Stimulated activated CD8-positive, alpha-beta memory T cell treated with anti-CD3 and anti-CD28 coated beads, Interleukin-4, amount 100 ng/mL, for 48 hours (primary cell): ENCODE measurements around the gene RPTOR.

Source experiments
- DNase-seq: peaks from one replicate; pipeline ENCODE4 v3.0.0-alpha.2; 2020

The RPTOR gene

GRCh38 chr17:80923211-80924110, 378.8 kb downstream of the RPTOR start:
- DNase-seq = no peak

- no peak for DNase-seq
Measured at GRCh38 chr17:80924111-80924806, 379.6 kb downstream of the RPTOR start.

GRCh38 chr17:80924807-80925610, 380.4 kb downstream of the RPTOR start:
- DNase-seq = no peak

DNA sequence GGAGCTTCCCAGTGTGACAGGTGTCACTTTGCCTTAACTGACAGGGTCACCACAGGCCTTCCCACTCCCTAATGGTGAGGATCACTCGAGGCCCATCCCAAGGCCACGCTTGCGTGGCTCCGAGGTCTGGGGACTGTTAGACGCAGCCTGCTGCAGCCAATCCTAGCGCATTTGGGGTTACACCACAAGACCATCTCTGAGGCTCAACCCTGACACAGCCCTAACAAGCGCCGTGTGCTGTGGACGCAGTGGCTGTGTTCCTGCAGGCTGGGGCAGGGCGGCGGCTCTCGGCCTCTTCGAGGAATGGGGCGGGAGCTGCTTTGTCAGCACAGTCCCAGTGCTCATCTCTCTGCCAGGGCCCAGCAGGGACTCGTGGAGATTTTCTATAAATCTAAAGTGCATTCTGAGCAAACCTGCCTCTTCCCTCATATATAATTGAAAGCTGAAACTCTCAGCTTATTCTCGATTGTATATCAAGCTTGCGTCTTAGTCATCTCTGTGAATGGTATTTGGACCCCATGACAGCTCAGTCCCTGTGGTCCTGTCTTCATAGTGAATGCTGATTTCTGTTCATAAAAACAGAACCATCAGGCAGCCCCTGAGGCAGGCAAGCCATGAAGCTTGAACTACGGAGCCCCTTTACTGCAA, 381.2 kb downstream of the RPTOR start:
- no peak for DNase-seq

GRCh38 chr17:80926591-80927250, 382.1 kb downstream of the RPTOR start:
- DNase-seq = no peak

DNA sequence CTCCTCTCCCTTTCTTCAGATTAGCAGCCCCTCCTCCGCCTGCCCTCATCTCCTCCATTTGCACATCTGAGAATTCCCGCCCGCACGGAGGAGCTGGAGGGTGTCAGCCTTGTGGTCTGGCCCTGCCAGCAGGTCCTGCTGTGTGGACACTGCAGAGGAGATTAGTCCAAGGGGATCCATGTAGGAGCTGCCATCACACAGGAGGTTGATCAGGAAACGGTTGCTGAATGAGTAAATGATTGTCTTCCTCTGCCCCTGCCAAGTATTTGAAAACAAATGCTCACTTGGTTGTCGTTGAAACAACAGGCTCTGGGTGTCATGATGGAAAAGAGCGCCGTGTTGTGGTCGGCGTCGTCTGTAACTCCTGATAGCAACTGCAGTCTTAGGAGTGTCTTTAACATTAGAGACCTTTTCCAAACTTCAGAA, 383.2 kb downstream of the RPTOR start:
- DNase-seq = no peak

GRCh38 chr17:80929449-80929848, 384.8 kb downstream of the RPTOR start:
- no peak for DNase-seq

- no peak for DNase-seq
Measured at GRCh38 chr17:80930335-80931279, 386.0 kb downstream of the RPTOR start.

DNA sequence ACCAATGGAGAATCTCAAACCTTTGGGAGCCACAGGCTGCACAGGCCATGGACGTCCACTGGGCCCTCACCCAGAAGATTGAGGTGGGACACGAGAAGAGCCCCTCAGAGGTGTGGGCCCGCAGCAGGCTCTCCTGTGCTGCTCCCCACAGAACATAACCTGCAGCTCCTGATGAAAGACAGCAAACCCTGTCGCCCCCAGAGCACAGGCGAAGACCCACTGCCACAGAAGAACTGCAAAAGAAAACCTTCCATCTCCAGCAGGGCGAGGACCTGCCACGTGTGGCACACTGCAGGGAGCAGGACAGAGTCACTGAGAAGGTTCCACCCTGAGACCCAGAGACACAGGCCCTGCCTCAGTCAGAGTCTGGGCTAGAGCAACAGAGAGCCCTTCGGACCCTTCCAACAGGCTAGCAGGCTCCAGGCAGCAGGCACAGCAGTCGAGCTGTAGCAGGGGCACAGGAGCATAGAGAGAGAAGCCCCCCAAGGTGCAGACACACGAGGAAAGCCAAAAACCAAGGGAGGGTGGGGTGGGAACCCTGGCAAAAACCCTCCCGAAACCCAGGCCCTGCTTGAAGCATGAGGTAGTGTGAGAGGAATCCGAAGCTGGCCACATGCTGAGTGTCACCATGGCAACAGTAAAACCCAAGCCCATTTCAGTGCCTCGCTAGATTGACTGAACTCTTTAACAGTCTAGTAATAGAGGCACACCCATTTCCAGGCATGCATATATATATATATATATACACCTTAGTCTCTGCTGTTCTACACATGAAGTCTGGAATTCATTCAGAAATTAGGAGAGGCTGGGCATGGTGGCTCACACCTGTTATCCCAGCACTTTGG, 387.0 kb downstream of the RPTOR start:
- DNase-seq = no peak

DNA sequence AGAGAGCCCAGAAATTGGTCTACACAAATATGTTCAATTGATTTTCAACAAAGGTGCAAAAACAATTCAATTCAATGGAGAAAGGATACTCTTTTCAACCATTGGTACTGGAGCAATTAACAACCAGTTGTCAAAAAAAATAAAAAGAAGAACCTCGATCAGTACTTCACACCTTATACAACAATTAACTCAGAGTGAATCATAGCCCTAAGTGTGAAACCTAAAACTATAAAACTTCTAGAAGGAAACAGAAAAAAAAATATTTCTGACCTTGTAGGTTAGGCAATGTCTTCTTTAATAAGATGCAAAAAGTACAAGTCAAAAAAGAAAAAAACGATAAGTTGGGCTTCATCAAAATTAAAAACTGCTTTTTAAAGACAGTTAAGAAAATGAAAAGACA, 390.9 kb downstream of the RPTOR start:
- DNase-seq = no peak

- no peak for DNase-seq
Measured at GRCh38 chr17:80936218-80936617, 391.6 kb downstream of the RPTOR start.

GRCh38 chr17:80936723-80937122, 392.1 kb downstream of the RPTOR start:
- DNase-seq = no peak

DNA sequence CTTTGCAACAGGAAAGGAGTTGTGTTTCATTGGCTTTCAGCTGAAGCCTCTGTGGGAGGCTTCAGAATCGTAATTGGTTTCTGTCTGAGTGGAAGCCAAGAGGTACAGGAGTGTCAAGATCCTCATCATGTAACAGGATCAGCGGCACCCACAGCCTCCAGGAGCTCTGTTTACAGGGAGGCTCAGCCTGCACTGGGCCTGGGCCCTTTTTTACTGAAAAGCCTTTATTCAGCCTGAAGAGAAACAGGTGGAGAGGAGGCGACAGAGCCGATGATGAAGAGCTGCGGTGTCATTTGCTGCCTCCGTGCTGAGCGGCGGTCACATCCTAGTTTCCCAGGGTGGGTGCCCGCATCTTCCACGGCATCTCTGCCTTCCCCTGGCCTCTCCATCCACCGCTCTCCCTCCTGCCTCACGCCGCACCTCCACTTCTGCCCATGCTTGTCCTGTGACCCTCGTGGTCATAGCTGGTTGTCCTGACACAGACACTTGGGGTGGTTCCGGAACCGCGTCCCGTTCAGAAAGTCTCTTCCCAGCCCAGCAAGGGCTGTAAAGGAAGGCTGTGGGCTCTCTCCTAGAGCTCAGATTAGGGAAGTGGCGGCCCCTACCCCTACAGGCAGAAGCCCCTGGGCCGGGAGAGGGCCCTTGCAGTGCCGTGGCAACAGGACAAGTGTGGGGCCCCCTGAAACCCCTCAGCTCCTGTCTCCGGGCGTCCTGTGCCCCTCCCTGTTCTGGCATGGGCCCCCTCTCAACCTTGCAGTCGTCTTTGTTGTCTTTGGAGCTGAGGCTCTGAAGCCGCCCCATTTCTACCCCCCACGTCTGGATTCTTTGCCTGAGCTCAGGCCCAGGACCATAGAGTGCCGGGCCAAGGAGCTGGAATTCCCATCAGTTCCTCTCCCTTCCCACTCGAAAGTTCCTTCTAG, 393.1 kb downstream of the RPTOR start:
- DNase-seq = no peak

DNA sequence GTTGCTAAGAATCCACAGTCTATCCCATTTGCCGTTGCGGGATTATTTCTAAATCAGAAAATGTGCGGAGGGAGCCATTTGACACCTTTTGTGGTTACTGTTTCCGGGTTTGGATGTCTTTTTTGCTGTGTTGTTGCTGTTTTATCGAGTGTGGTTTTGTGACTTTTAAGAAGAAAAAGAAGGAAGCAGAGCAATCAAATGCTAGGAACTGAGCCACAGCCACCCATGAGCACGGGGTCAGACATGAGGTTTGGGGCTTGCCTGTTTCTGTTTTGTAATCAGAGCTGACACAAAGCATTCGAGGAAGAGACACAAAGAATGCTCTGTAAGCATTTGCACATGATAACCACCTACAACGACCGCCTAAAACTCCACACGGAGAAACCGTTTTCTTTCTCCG, 393.9 kb downstream of the RPTOR start:
- DNase-seq = peak; percentile 36

- no peak for DNase-seq
Measured at GRCh38 chr17:80939151-80940145, 394.8 kb downstream of the RPTOR start.

DNA sequence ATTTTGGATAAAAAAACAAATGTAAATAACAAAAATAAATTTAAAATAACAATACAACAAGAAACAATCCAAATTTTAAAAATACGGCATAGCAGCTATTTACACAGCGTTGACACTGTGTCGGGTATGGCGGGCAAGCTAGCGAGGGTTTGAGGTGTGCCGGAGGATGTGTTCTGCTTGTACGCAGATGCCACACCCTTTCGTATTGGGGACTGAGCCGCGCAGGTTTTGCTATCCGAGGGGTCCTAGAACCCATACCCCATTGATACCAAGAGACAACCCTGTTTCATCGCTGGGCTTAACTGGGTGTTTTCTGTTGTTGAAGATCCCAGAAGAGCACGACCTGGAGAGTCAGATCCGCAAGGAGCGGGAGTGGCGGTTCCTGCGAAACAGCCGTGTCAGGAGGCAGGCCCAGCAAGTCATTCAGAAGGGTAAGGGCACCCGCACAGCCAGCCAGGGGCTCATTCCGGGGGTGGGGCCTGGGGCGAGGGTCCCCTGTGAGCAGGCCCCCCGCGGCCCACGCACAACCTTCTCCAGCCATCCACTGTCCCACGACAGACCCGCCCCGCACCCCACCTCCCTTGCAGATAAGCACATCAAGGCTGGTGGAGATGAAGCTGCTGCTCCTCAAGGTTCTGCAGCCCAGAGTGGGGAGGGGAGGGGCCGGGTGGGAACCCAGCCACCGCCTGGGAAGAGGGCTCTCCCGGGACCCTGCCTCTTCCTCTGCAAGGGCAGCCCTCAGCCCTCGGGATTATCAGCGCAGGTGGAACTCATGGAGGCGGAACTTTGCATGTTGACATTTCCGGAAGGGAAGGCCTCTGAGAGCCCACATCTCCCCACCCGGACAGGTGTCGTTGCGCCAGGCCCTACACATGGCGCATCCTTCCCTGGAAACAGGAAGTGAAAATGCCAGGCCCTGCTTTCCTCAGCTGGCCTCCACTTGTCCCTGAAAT, 395.8 kb downstream of the RPTOR start:
- DNase-seq = no peak
